Cardiac fibroblast (primary cell): Measurements from ENCODE around the gene CYYR1.

Source experiments
- DNase-seq, 2 donors: peaks; one replicate each; pipeline versions ENCODE4 v3.0.0 to v3.0.0-alpha.2; 2010; ENCODE audit warnings: low read depth in 2 of 2
- H3K4me3 ChIP-seq, 2 donors: replicated peaks in 1 of 2; 1 replicate in 1 of 2; 2 replicates in 1 of 2; pipeline ENCODE4 v1.5.1; 2011; ENCODE audit warnings: low read depth in 2 of 2, low read length in 2 of 2, mild to moderate bottlenecking in 2 of 2, moderate library complexity in 1 of 2
- TF ChIP-seq, protein P1 (sequence below): IDR thresholded peaks from one replicate; pipeline ENCODE4 v1.5.1; 2011; ENCODE audit warnings: low read depth, mild to moderate bottlenecking, low read length, inconsistent platforms

Gene CYYR1

DNA sequence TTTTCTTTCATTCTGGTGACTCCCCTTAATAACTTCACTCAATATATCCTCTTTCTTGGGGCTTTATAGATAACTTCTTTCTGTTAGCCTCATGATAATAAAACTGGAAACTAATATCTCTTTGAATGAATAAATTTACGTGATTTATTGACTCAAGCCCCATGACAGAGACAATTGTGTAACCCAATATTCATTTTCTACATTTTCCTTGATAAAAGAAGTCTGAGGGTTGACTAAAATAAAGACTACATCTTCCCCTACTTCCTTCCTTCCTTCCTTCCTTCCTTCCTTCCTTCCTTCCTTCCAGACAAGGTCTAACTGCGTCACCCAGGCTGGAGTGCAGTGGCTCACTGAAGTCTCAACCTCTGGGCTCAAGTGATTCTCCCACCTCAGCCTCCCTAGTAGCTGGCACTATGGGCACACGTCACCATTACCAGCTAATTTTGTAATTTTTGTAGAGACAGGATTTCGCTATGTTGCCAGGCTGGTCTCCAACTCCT, 85.1 kb downstream of the CYYR1 start:
- TF ChIP-seq, protein P1, sequence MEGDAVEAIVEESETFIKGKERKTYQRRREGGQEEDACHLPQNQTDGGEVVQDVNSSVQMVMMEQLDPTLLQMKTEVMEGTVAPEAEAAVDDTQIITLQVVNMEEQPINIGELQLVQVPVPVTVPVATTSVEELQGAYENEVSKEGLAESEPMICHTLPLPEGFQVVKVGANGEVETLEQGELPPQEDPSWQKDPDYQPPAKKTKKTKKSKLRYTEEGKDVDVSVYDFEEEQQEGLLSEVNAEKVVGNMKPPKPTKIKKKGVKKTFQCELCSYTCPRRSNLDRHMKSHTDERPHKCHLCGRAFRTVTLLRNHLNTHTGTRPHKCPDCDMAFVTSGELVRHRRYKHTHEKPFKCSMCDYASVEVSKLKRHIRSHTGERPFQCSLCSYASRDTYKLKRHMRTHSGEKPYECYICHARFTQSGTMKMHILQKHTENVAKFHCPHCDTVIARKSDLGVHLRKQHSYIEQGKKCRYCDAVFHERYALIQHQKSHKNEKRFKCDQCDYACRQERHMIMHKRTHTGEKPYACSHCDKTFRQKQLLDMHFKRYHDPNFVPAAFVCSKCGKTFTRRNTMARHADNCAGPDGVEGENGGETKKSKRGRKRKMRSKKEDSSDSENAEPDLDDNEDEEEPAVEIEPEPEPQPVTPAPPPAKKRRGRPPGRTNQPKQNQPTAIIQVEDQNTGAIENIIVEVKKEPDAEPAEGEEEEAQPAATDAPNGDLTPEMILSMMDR: no peak
- DNase-seq: no peak
- no peak overlapping the region for H3K4me3 ChIP-seq

DNA sequence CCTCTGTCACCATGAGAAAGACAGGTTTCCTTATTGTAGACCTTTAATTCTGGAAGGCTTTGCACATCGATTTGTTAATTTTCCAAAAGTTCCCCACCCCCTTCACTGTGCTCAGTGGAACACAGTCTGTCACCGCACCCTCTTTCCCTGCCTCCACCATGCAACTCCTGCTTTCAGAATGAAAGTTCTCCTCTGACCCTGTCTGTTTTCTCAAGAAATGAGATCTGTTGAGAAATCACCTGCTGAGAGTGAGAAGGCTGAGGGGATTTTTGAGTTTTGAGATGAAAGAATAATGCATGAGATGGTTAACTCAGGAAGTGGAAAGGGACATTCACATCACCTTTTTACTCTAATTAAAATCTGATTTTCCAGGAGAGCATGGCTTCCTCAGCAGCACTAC, 99.6 kb downstream of the CYYR1 start:
- DNase-seq: no peak
- TF ChIP-seq, protein P1: no peak

DNA sequence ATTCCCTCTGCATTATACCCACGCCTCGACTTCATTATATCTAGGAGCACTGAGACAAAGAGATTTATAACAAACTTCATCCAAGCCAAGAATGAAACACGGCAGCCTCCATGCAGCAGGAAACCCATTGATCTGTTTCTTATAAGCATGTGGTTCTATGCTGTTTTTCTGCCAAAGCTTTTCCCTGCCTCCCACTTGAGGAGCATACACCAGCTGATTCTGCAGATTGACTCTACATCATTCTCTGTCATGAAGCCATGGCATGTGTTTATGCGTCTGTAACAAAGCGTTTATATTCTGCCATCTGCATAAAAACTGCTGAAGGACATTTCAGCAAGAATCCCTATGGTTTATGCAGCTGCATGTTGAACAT, 102.0 kb downstream of the CYYR1 start:
- DNase-seq: no peak
- TF ChIP-seq, protein P1: no peak
- no peak overlapping the region for H3K4me3 ChIP-seq

More for the DNA sequence above, 99.6 kb downstream of the CYYR1 start:
- no peak overlapping the region for H3K4me3 ChIP-seq

DNA sequence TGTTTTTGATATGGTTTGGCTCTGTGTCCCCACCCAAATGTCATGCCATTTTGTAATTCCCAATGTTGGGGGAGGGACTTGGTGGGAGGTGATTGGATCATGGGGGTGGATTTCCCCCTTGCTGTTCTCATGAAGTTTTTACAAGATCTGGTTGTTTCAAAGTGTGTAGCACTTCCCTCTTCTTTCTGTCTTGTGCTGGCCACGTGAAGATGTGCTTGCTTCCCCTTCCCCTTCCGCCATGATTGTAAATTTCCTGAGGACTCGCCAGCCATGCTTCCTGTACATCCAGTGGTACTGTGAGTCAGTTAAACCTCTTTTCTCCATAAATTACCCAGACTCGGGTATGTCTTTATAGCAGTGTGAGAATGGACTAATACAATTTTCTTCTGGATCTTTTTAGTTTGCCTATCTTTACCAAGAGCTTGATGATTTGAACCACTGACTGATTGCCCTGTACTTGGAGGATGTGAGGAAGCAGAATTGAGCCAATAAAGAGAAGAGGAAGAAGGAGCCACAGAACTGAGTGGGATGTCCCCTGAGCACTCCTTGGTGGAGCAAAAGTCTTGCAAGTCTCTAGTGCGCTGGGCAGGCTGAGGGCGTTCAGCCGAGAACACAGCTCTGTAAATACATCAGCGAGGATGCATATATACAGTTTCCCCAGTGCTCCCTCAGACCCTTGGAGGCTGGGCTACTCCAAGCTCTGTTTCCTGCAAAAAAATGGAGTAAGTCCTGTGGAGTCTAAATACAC, 102.6 kb downstream of the CYYR1 start:
- TF ChIP-seq, protein P1: no peak
- no peak overlapping the region for H3K4me3 ChIP-seq
- DNase-seq: no peak

DNA sequence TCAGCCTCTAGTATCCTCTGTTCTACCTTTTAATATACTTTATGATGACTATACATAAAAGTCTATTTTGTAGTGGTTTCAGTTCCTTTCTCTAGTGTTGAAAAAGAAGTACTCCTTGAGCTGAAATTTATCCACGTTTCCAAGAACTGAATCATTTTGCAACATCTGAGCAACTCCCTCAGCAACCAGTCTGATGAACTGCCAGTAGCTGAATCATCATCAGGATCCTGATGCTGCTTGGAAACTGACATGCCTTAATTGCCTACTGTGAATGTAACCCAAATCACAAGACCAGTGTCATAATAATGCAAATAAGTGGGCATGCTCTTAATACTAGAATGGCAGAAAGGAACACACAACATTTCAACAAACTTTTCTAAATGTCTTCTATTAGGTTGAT, 103.3 kb downstream of the CYYR1 start:
- TF ChIP-seq, protein P1: no peak
- peak; percentile 75 to 85 for DNase-seq
- no peak overlapping the region for H3K4me3 ChIP-seq

DNA sequence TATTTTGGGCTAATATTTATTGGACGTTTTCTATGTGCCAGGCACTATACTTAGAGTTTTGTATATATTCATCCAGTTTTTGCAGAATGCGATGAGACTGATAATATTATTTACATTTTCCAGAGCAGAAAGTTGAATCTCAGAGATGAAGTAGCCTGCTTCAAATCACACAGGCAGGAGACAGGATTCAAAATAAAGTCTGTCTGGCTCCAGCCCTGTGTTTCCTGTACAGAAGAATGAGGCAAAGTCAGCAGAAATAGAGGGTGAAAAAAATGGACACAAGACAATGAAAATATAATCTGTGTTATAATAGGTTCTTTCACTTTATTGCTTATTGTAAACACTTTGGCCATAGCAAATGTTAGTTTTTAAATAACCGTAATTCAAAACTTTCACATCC, 107.2 kb downstream of the CYYR1 start:
- DNase-seq: no peak
- TF ChIP-seq, protein P1: no peak
- H3K4me3 ChIP-seq: no peak overlapping the region
